Trophoblast cell (in vitro differentiated cells and primary cell): ENCODE data around the gene LPP.

ENCODE experiments used
- DNase-seq, 2 donors: peaks; one replicate each; pipeline ENCODE4 v3.0.0-alpha.2; 2016
- H2AFZ ChIP-seq: 2 replicates; pipeline ENCODE4 v1.6.1; 2013; ENCODE audit warnings: low read length, moderate library complexity, mild to moderate bottlenecking; ENCODE audit not compliant: insufficient read depth, poor library complexity
- H2AK5ac ChIP-seq: 2 replicates; pipeline ENCODE4 v1.6.1; 2013; ENCODE audit warnings: mild to moderate bottlenecking, low read length
- H2BK120ac ChIP-seq: 2 replicates; pipeline ENCODE4 v1.6.1; 2013; ENCODE audit warnings: low read length, mild to moderate bottlenecking, moderate library complexity; ENCODE audit not compliant: insufficient read depth, poor library complexity
- H2BK12ac ChIP-seq: 2 replicates; pipeline ENCODE4 v1.6.1; 2013; ENCODE audit warnings: mild to moderate bottlenecking, low read length, moderate library complexity
- H2BK5ac ChIP-seq: 2 replicates; pipeline ENCODE4 v1.6.1; 2013; ENCODE audit warnings: low read length, low read depth, moderate library complexity, mild to moderate bottlenecking; ENCODE audit not compliant: poor library complexity
- H3K14ac ChIP-seq: 2 replicates; pipeline ENCODE4 v1.6.1; 2013; ENCODE audit warnings: mild to moderate bottlenecking, low read length
- H3K18ac ChIP-seq: 2 replicates; pipeline ENCODE4 v1.6.1; 2013; ENCODE audit warnings: mild to moderate bottlenecking, low read length
- H3K23ac ChIP-seq: 2 replicates; pipeline ENCODE4 v1.6.1; 2013; ENCODE audit warnings: low read length
- H3K27ac ChIP-seq: 2 replicates; pipeline ENCODE4 v1.5.1; 2013; ENCODE audit warnings: low read depth, mild to moderate bottlenecking, inconsistent platforms, low read length, moderate library complexity
- H3K27me3 ChIP-seq: 2 replicates; pipeline ENCODE4 v1.6.1; 2013; ENCODE audit warnings: inconsistent platforms, mild to moderate bottlenecking, low read length, moderate library complexity; ENCODE audit not compliant: insufficient read depth
- H3K36me3 ChIP-seq, 2 experiments: 1 replicate in 1 of 2; 2 replicates in 1 of 2; pipeline ENCODE4 v1.6.1; 2013; ENCODE audit warnings: low read length in 2 of 2, mild to moderate bottlenecking in 2 of 2, moderate library complexity in 1 of 2; ENCODE audit not compliant: insufficient read depth in 2 of 2, control insufficient read depth in 1 of 2
- H3K4ac ChIP-seq: 2 replicates; pipeline ENCODE4 v1.6.1; 2013; ENCODE audit warnings: low read depth, mild to moderate bottlenecking, low read length, moderate library complexity
- H3K4me1 ChIP-seq, 2 experiments: 1 replicate in 1 of 2; 2 replicates in 1 of 2; pipeline ENCODE4 v1.6.1; 2013; ENCODE audit warnings: low read length in 2 of 2, mild to moderate bottlenecking in 2 of 2, moderate library complexity in 1 of 2; ENCODE audit not compliant: insufficient read depth in 2 of 2, control insufficient read depth in 1 of 2
- H3K4me2 ChIP-seq: 2 replicates; pipeline ENCODE4 v1.6.1; 2013; ENCODE audit warnings: inconsistent platforms, mild to moderate bottlenecking, low read length, moderate library complexity
- H3K4me3 ChIP-seq: 2 replicates; pipeline ENCODE4 v1.5.1; 2013; ENCODE audit warnings: mild to moderate bottlenecking, low read depth, low read length, inconsistent platforms
- H3K79me1 ChIP-seq: one replicate; pipeline ENCODE4 v1.6.1; 2013; ENCODE audit warnings: low read length
- H3K79me2 ChIP-seq: 2 replicates; pipeline ENCODE4 v1.6.1; 2013; ENCODE audit warnings: low read length, mild to moderate bottlenecking; ENCODE audit not compliant: control insufficient read depth, insufficient read depth, poor library complexity
- H3K9ac ChIP-seq: 2 replicates; pipeline ENCODE4 v1.6.1; 2013; ENCODE audit warnings: mild to moderate bottlenecking, low read length
- H3K9me3 ChIP-seq: 2 replicates; pipeline ENCODE4 v1.6.1; 2013; ENCODE audit warnings: low read depth, mild to moderate bottlenecking, control low read depth, inconsistent platforms, low read length; ENCODE audit not compliant: insufficient read depth
- H4K12ac ChIP-seq: 2 replicates; pipeline ENCODE4 v1.6.1; 2013; ENCODE audit warnings: low read depth, mild to moderate bottlenecking, low read length, moderate library complexity
- H4K8ac ChIP-seq: 2 replicates; pipeline ENCODE4 v1.6.1; 2013; ENCODE audit warnings: low read depth, mild to moderate bottlenecking, low read length, moderate library complexity
- H4K91ac ChIP-seq: one replicate; pipeline ENCODE4 v1.6.1; 2013; ENCODE audit warnings: low read depth, mild to moderate bottlenecking, low read length, moderate library complexity
- WGBS: extraction: QIAGEN DNeasy Blood & Tissue Kit; methylation state at CpG from one replicate; pipeline ENCODE4 v1.1.7; 2013; ENCODE audit warnings: missing lambda C conversion rate; ENCODE audit not compliant: insufficient read length, insufficient coverage; ENCODE audit errors: extremely low coverage; 5-methylcytosine and 5-hydroxymethylcytosine counted together

The LPP gene

GRCh38 chr3:188884299-188885043 is 730.5 kb downstream of the LPP start:
- no peaks in the 10 kb centered on the region for H3K9me3 ChIP-seq
- no peak overlapping the region for H2BK12ac ChIP-seq
- H2BK5ac ChIP-seq = no peak overlapping the region
- H3K4me3 ChIP-seq = no peak overlapping the region
- H4K8ac ChIP-seq = no peak overlapping the region
- H3K27ac ChIP-seq = no peak overlapping the region
- WGBS = no CpG with 5 or more reads among the region's 11 CpGs
- H3K4me2 ChIP-seq = no peak overlapping the region
- no peak for DNase-seq
- H2BK120ac ChIP-seq = no peak overlapping the region
- H3K23ac ChIP-seq = no peak overlapping the region
- H2AK5ac ChIP-seq = no peak overlapping the region
- no peaks in the 10 kb centered on the region for H3K79me1 ChIP-seq
- H3K79me2 ChIP-seq = no peaks in the 10 kb centered on the region
- H3K14ac ChIP-seq = no peak overlapping the region
- H2AFZ ChIP-seq = no peak overlapping the region
- H3K4me1 ChIP-seq = no peaks in the 10 kb centered on the region
- H3K9ac ChIP-seq = no peak overlapping the region
- H4K91ac ChIP-seq = no peak overlapping the region
- H3K4ac ChIP-seq = no peak overlapping the region
- H3K27me3 ChIP-seq = no peaks in the 10 kb centered on the region
- H3K36me3 ChIP-seq = peaks cover 0 to 2% of the 10 kb centered on the region in 2 experiments
- H3K18ac ChIP-seq = no peak overlapping the region
- no peak overlapping the region for H4K12ac ChIP-seq

GRCh38 chr3:188888321-188889053 is 734.5 kb downstream of the LPP start:
- Histone ChIP-seq H3K36me3 (peaks cover 0 to 2% of the 10 kb centered on the region in 2 experiments), H2AK5ac (no peak overlapping the region), H3K27ac (no peak overlapping the region), H2BK120ac (no peak overlapping the region), H3K14ac (no peak overlapping the region), H3K18ac (no peak overlapping the region), H2BK12ac (no peak overlapping the region), H3K4me2 (no peak overlapping the region), H3K27me3 (no peaks in the 10 kb centered on the region), H3K79me1 (no peaks in the 10 kb centered on the region), H3K9ac (no peak overlapping the region), H2BK5ac (no peak overlapping the region), H3K4me1 (no peaks in the 10 kb centered on the region), H2AFZ (no peak overlapping the region), H3K79me2 (no peaks in the 10 kb centered on the region), H3K4me3 (no peak overlapping the region), H4K8ac (no peak overlapping the region), H4K91ac (no peak overlapping the region), H3K9me3 (no peaks in the 10 kb centered on the region), H4K12ac (no peak overlapping the region), H3K23ac (no peak overlapping the region), H3K4ac (no peak overlapping the region)
- WGBS = no CpG with 5 or more reads among the region's 14 CpGs
- no peak for DNase-seq

- Histone ChIP-seq H3K27me3 (no peaks in the 10 kb centered on the region), H4K12ac (no peak overlapping the region), H3K4me2 (no peak overlapping the region), H4K91ac (no peak overlapping the region), H3K9ac (no peak overlapping the region), H2BK120ac (no peak overlapping the region), H3K18ac (no peak overlapping the region), H3K36me3 (peaks cover 0 to 2% of the 10 kb centered on the region in 2 experiments), H3K23ac (no peak overlapping the region), H3K27ac (no peak overlapping the region), H3K79me2 (no peaks in the 10 kb centered on the region), H3K14ac (no peak overlapping the region), H3K4me3 (no peak overlapping the region), H2AK5ac (no peak overlapping the region), H3K9me3 (no peaks in the 10 kb centered on the region), H2BK5ac (no peak overlapping the region), H3K4me1 (no peaks in the 10 kb centered on the region), H4K8ac (no peak overlapping the region), H3K4ac (no peak overlapping the region), H2AFZ (no peak overlapping the region), H2BK12ac (no peak overlapping the region), H3K79me1 (no peaks in the 10 kb centered on the region)
- DNase-seq = no peak
- no CpG with 5 or more reads among the region's 4 CpGs for WGBS
Observed at GRCh38 chr3:188889054-188889491, 735.1 kb downstream of the LPP start.

- Histone ChIP-seq H2AFZ (no peak overlapping the region), H3K14ac (no peak overlapping the region), H3K4me1 (no peaks in the 10 kb centered on the region), H2BK5ac (no peak overlapping the region), H2AK5ac (no peak overlapping the region), H2BK12ac (no peak overlapping the region), H3K9me3 (no peaks in the 10 kb centered on the region), H4K91ac (no peak overlapping the region), H4K8ac (no peak overlapping the region), H3K18ac (no peak overlapping the region), H3K9ac (no peak overlapping the region), H3K79me1 (no peaks in the 10 kb centered on the region), H2BK120ac (no peak overlapping the region), H3K4me2 (no peak overlapping the region), H3K4me3 (no peak overlapping the region), H3K36me3 (no peaks in the 10 kb centered on the region), H3K79me2 (no peaks in the 10 kb centered on the region), H3K27me3 (no peaks in the 10 kb centered on the region), H3K23ac (no peak overlapping the region), H3K27ac (no peak overlapping the region), H4K12ac (no peak overlapping the region), H3K4ac (no peak overlapping the region)
- DNase-seq = no peak
- no CpG with 5 or more reads among the region's 2 CpGs for WGBS
Observed at GRCh38 chr3:188890572-188891270, 736.8 kb downstream of the LPP start.
